GM18517 (cell line): ENCODE data around the gene TRAF3IP1.
"Not testable (repeated sequence)": the region's sequence is repeated elsewhere in the genome, so short reads cannot be mapped to it uniquely, and the experiment has no call there.

ENCODE experiments used
- ATAC-seq: cut with Tn5 transposase; IDR thresholded peaks from one replicate; pipeline ENCODE4 v1.9.1; 2021; ENCODE audit warnings: mild to moderate bottlenecking, moderate library complexity; ENCODE audit not compliant: unreplicated experiment

TRAF3IP1 gene

GRCh38 chr2:238320246-238320647 is at the start of gene TRAF3IP1:
Gene TRAF3IP1, plus strand, starts transcription at chr2:238320518. Its CDS starts 145 bp downstream, at chr2:238320663.
- peak; percentile 85 for ATAC-seq

- no peak for ATAC-seq
Observed at GRCh38 chr2:238270606-238271005, 49.7 kb upstream of the TRAF3IP1 start.

- no peak for ATAC-seq
Observed at GRCh38 chr2:238271061-238271554, 49.2 kb upstream of the TRAF3IP1 start.

- not testable (repeated sequence) for ATAC-seq
Observed at GRCh38 chr2:238271686-238272085, 48.6 kb upstream of the TRAF3IP1 start.

- no peak for ATAC-seq
Observed at GRCh38 chr2:238272156-238272555, 48.2 kb upstream of the TRAF3IP1 start.

- ATAC-seq: not testable (repeated sequence)
Observed at GRCh38 chr2:238273433-238273832, 46.9 kb upstream of the TRAF3IP1 start.

- ATAC-seq: no peak
Observed at GRCh38 chr2:238274152-238274865, 46.0 kb upstream of the TRAF3IP1 start.

GRCh38 chr2:238277695-238278094 is 42.6 kb upstream of the TRAF3IP1 start:
- no peak for ATAC-seq

- no peak for ATAC-seq
Observed at GRCh38 chr2:238278626-238279323, 41.5 kb upstream of the TRAF3IP1 start.

GRCh38 chr2:238279324-238279682 is 41.0 kb upstream of the TRAF3IP1 start:
- ATAC-seq: no peak

- ATAC-seq: no peak
Observed at GRCh38 chr2:238280083-238280825, 40.1 kb upstream of the TRAF3IP1 start.

GRCh38 chr2:238281826-238282480 is 38.4 kb upstream of the TRAF3IP1 start:
- no peak for ATAC-seq

GRCh38 chr2:238282861-238283738 is 37.2 kb upstream of the TRAF3IP1 start:
- ATAC-seq: no peak

- ATAC-seq: no peak
Observed at GRCh38 chr2:238284802-238285515, 35.4 kb upstream of the TRAF3IP1 start.

GRCh38 chr2:238285653-238286082 is 34.6 kb upstream of the TRAF3IP1 start:
- ATAC-seq: no peak

GRCh38 chr2:238286095-238286494 is 34.2 kb upstream of the TRAF3IP1 start:
- ATAC-seq: no peak

- ATAC-seq: no peak
Observed at GRCh38 chr2:238286551-238286950, 33.8 kb upstream of the TRAF3IP1 start.

- ATAC-seq: no peak
Observed at GRCh38 chr2:238286987-238287736, 33.2 kb upstream of the TRAF3IP1 start.
